ENCODE results near the gene ERC2. TPM values are rescaled to one million over a fixed set of nuclear protein-coding genes. Genes with fewer than 3 reads are reported as not detected.

The ERC2 gene
- polyA plus RNA-seq, 3 donors = not detected

- Histone ChIP-seq H3K36me3 (replicated peaks in 1 of 2; ENCODE audit: control insufficient read depth in 1 of 2, insufficient read depth in 2 of 2, low read length in 2 of 2) (no peaks in the 10 kb centered on the region), H4K20me1 (ENCODE audit: insufficient read depth, low read length) (no peaks in the 10 kb centered on the region), H3K4me2 (replicated peaks; ENCODE audit: extremely low read depth, low read length, poor library complexity, severe bottlenecking) (no peak overlapping the region), H2AFZ (ENCODE audit: insufficient read depth, low read depth, low read length, poor library complexity, severe bottlenecking) (no peak overlapping the region), H3K4me1 (ENCODE audit: control insufficient read depth in 1 of 2, insufficient read depth in 2 of 2, low read length in 2 of 2) (peaks cover 25 to 30% of the 10 kb centered on the region in 2 donors), H3K9me3 (replicated peaks in 1 of 2; ENCODE audit: control insufficient read depth in 1 of 2, insufficient read depth in 1 of 2, low read length in 2 of 2) (no peaks in the 10 kb centered on the region), H3K4me3 (replicated peaks in 1 of 3; ENCODE audit: low read depth in 2 of 3, low read length in 3 of 3) (no peak overlapping the region), H3K9ac (ENCODE audit: insufficient read depth, low read length, poor library complexity, severe bottlenecking) (no peak overlapping the region), H3K27me3 (ENCODE audit: control insufficient read depth in 2 of 2, insufficient read depth in 2 of 2, low read length in 2 of 2) (no peaks in the 10 kb centered on the region), H3K27ac (ENCODE audit: low read depth in 1 of 2, low read length in 2 of 2) (no peak overlapping the region), H3K79me2 (ENCODE audit: insufficient read depth, low read length) (no peaks in the 10 kb centered on the region)
- WGBS (ENCODE audit: insufficient coverage) = 100% methylated on average over 1 of the region's 1 CpG
- no peaks in the 10 kb centered on the region for H3K36me3 Mint-ChIP-seq
- H3K27me3 Mint-ChIP-seq (ENCODE audit: low read depth in 3 of 3) = peaks cover 3 to 8% (median 5%) of the 10 kb centered on the region in 3 donors
- TF ChIP-seq CTCF (IDR thresholded peaks at IDR 0.05) = no peak
- H3K4me3 Mint-ChIP-seq = no peak overlapping the region
- peaks cover 0 to 8% (median 2%) of the 10 kb centered on the region in 7 donors for H3K9me3 Mint-ChIP-seq
- intact Hi-C loops (cut with micrococcal nuclease) = no loop called here
- peaks cover 31% of the 10 kb centered on the region for H3K4me1 Mint-ChIP-seq
- DNase-seq = no peak
- no peak overlapping the region for H3K27ac Mint-ChIP-seq
Measured at GRCh38 chr3:55611121-55611520, 857.1 kb downstream of the ERC2 start.

- Histone ChIP-seq H3K4me2 (replicated peaks; ENCODE audit: extremely low read depth, low read length, poor library complexity, severe bottlenecking) (no peak overlapping the region), H3K9me3 (replicated peaks in 1 of 2; ENCODE audit: control insufficient read depth in 1 of 2, insufficient read depth in 1 of 2, low read length in 2 of 2) (no peaks in the 10 kb centered on the region), H3K27me3 (ENCODE audit: control insufficient read depth in 2 of 2, insufficient read depth in 2 of 2, low read length in 2 of 2) (peaks cover 0 to 2% of the 10 kb centered on the region in 2 donors), H3K9ac (ENCODE audit: insufficient read depth, low read length, poor library complexity, severe bottlenecking) (no peak overlapping the region), H3K79me2 (ENCODE audit: insufficient read depth, low read length) (no peaks in the 10 kb centered on the region), H3K4me3 (replicated peaks in 1 of 3; ENCODE audit: low read depth in 2 of 3, low read length in 3 of 3) (no peak overlapping the region), H3K36me3 (replicated peaks in 1 of 2; ENCODE audit: control insufficient read depth in 1 of 2, insufficient read depth in 2 of 2, low read length in 2 of 2) (no peaks in the 10 kb centered on the region), H3K27ac (ENCODE audit: low read depth in 1 of 2, low read length in 2 of 2) (no peak overlapping the region), H4K20me1 (ENCODE audit: insufficient read depth, low read length) (no peaks in the 10 kb centered on the region), H2AFZ (ENCODE audit: insufficient read depth, low read depth, low read length, poor library complexity, severe bottlenecking) (no peak overlapping the region), H3K4me1 (ENCODE audit: control insufficient read depth in 1 of 2, insufficient read depth in 2 of 2, low read length in 2 of 2) (peaks cover 14% of the 10 kb centered on the region in 2 donors)
- Mint-ChIP-seq H3K27me3 (ENCODE audit: low read depth in 3 of 3) (peaks cover 3 to 8% (median 4%) of the 10 kb centered on the region in 3 donors), H3K4me1 (peaks cover 18% of the 10 kb centered on the region), H3K4me3 (no peak overlapping the region), H3K36me3 (no peaks in the 10 kb centered on the region), H3K9me3 (peaks cover 0 to 8% (median 2%) of the 10 kb centered on the region in 7 donors), H3K27ac (peak overlapping the region in 1 of 7 donors; percentile 10)
- TF ChIP-seq CTCF (IDR thresholded peaks at IDR 0.05) = peak; percentile 9
- no peak for DNase-seq
- intact Hi-C loops (cut with micrococcal nuclease) = no loop called here
- 11% methylated on average over 1 of the region's 10 CpGs for WGBS (ENCODE audit: insufficient coverage)
Measured at GRCh38 chr3:55609230-55609827, 858.9 kb downstream of the ERC2 start.

Data from CD14-positive monocyte (primary cell).